K562 (cell line): ENCODE measurements around the gene TRMT1. TPM values are rescaled to one million over a fixed set of nuclear protein-coding genes. Genes with fewer than 3 reads are reported as not detected.

Experiments
- BRD9 ChIP-seq: fragments of 450-650 bp; IDR thresholded peaks from 2 replicates; pipeline ENCODE4 v1.6.1; 2018; ENCODE audit warnings: low read depth; ENCODE audit not compliant: partially characterized antibody
- CLOCK ChIP-seq: fragments of 250-450 bp; sonication (Bioruptor Pico); IDR thresholded peaks from 2 replicates; pipeline ENCODE4 v1.4.0; 2020; ENCODE audit warnings: mild to moderate bottlenecking, moderate library complexity, borderline replicate concordance
- CUX1 ChIP-seq: fragments of 200-800 bp; sonication (Bioruptor generic); IDR thresholded peaks from 2 replicates; pipeline ENCODE4 v1.6.1; 2016; ENCODE audit warnings: missing genetic modification characterization, missing compliant biosample characterization
- EZH2 ChIP-seq: IDR thresholded peaks from 2 replicates; pipeline ENCODE4 v1.6.1; 2012; ENCODE audit warnings: low read depth, mild to moderate bottlenecking, inconsistent platforms, low read length, borderline replicate concordance
- HDAC2 ChIP-seq: fragments of 450-650 bp; IDR thresholded peaks from 2 replicates; pipeline ENCODE4 v1.6.1; 2016; ENCODE audit warnings: mild to moderate bottlenecking
- LEF1 ChIP-seq: fragments of 450-650 bp; IDR thresholded peaks from 2 replicates; pipeline ENCODE4 v1.6.1; 2016; ENCODE audit warnings: mild to moderate bottlenecking
- RBBP5 ChIP-seq: fragments of 200-600 bp; sonication (generic); IDR thresholded peaks from 2 replicates; pipeline ENCODE4 v1.6.1; 2012; ENCODE audit warnings: borderline replicate concordance, mild to moderate bottlenecking, low read length, control low read depth, inconsistent platforms; ENCODE audit not compliant: insufficient read depth, poor library complexity, severe bottlenecking
- RREB1 ChIP-seq: fragments of 250-450 bp; sonication (Bioruptor Pico); IDR thresholded peaks from 2 replicates; pipeline ENCODE4 v1.4.0; 2020
- TGIF2 ChIP-seq: sonication (generic); formaldehyde crosslinking; IDR thresholded peaks from 2 replicates; pipeline ENCODE4 v1.8.1; 2022; ENCODE audit warnings: mild to moderate bottlenecking, missing genetic modification reagents, moderate library complexity
- ZNF134 ChIP-seq: fragments of 250-450 bp; sonication (Bioruptor Pico); conservative IDR thresholded peaks from 2 replicates; pipeline ENCODE4 v1.4.0; 2020
- ZNF408 ChIP-seq: fragments of 250-450 bp; sonication (Bioruptor Pico); IDR thresholded peaks from 2 replicates; pipeline ENCODE4 v1.4.0; 2020; ENCODE audit warnings: low read depth, mild to moderate bottlenecking, moderate library complexity
- ZNF511 ChIP-seq: sonication (generic); formaldehyde crosslinking; IDR thresholded peaks from 2 replicates; pipeline ENCODE4 v1.8.0; 2022; ENCODE audit warnings: mild to moderate bottlenecking, missing genetic modification reagents
- polyA plus RNA-seq, 8 experiments: library from polyadenylated mRNA; depleted of rRNA in 4 of 8; stranded (reverse) in 5 of 8; unstranded in 3 of 8; fragments of >200 nt; fragmentation: Nextera tagmentation in 2 of 8; fragmentation: Illumina TruSeq in 1 of 8; extraction: Ambion mirVana in 2 of 8; extraction: Trizol in 1 of 8; gene quantifications; 2 replicates each; pipeline versions ENCODE4 v1.2.1 to v1.2.3, GENCODE V29; 2011 to 2014; ENCODE audit warnings: inconsistent platforms in 1 of 8, missing spikeins in 1 of 8
- total RNA-seq, 7 experiments: library from RNA; depleted of rRNA in 6 of 7; stranded (reverse); fragments of >200 nt in 6 of 7; fragmentation: Illumina TruSeq in 2 of 7; extraction: Trizol in 2 of 7; gene quantifications; 2 replicates each; pipeline versions ENCODE4 v1.2.1 to v1.2.3, GENCODE V29; 2011 to 2021; ENCODE audit warnings: low replicate concordance in 1 of 7

TRMT1 gene
- total and polyA plus RNA-seq, 9 of the 15 experiments (the other 6 are each of a cell fraction or from before 2014, with no cell fraction given) = 5.8 to 158 (median 54.3) TPM

GRCh38 chr19:13155472-13156359, 39.2 kb upstream of the TRMT1 start (continued):
- no peak for TF ChIP-seq CLOCK (CRISPR knock-in tag)
- TF ChIP-seq EZH2 = no peak
- no peak; the same call in 1 of the 2 replicates for TF ChIP-seq TGIF2
- no peak for TF ChIP-seq HDAC2
- TF ChIP-seq ZNF408 = no peak
- peak; percentile 34 for TF ChIP-seq RBBP5
- TF ChIP-seq LEF1 = no peak
- TF ChIP-seq ZNF511 (CRISPR knock-in tag) = 0 out of 2 replicates have a peak, but pooled peaks have one; percentile 12
- no peak for TF ChIP-seq ZNF134 (CRISPR knock-in tag)
- TF ChIP-seq CUX1 (CRISPR knock-in tag) = no peak
- no peak for TF ChIP-seq RREB1 (CRISPR knock-in tag)
- no peak for TF ChIP-seq BRD9
